ENCODE results near the gene CLSTN3. TPM values are rescaled to one million over a fixed set of nuclear protein-coding genes. Genes with fewer than 3 reads are reported as not detected.

The CLSTN3 gene
- total RNA-seq, 1 experiment from 2014 or later: 24.7 TPM

DNA sequence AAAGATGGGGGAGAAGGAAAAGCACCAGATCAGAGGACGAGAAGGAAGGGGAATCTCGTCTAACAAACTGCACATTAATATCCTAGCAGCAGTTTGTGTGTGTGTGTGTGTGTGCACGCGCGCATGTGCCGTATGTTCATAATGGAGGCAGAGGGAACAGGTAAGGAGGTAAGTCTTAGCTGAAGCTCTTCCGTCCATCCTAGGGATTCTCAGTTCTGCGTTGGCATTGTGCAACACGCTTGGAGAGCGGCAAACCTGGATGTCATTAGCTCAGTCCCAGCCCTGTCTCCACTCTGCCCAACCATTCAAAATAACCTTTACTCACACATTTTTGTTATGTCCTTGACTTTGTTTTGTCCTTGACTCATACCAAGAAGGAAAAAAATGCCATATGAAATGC lies 36.3 kb upstream of the CLSTN3 start (continued):
- no peak for TF ChIP-seq ZNF219 (CRISPR knock-in tag; IDR thresholded peaks at IDR 0.05; ENCODE audit: borderline replicate concordance)
- TF ChIP-seq E2F5 (CRISPR knock-in tag; IDR thresholded peaks at IDR 0.05): no peak
- TF ChIP-seq NR3C1 (CRISPR knock-in tag; conservative IDR thresholded peaks at IDR 0.05; ENCODE audit: low read depth): no peak
- TF ChIP-seq ZSCAN18 (CRISPR knock-in tag; IDR thresholded peaks at IDR 0.05): no peak

DNA sequence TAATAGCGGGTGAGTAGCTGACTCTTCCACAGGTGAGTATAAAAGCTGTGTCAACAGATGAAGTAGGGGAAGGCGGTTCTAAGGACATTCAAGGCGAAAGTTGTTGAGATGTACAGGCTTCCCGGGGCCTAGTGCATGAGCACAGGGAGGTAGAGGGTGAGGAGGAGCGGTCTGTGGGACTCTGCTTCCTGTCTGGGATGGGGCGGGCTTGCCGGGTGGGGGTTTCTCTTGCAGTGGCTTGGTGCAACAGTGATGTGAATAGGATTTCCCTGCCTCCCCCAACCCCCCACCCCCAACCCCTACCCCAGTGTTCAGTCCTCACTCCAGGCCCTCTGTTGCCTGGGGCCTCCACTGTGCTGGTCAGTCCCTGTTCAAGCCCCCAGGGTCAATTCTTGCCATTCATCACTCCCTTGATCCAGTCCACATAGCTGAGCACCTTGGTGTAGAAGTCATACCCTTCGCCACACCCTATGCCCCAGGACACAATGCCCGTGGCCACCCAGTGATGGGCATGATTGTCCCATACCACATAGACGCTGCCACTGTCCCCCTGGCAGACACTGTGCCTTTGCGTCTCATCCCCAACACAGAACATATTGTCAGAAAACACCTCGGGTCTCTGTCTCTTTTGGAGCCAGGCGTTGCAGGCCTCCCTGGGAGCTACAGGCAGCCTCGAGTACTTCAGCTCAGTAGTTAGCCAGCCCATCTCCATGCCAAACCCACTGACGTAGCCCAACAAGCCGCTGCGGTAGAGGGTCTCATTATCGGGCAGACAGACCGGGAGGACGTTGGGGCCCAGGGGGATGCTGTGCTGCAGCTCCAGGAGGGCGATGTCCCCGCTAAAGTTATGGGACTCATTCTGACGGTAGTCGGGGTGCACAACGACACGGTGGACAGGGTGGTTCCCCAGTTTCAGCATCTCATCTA lies 33.9 kb upstream of the CLSTN3 start:
- CTCF ChIA-PET: interaction anchor here (0.8 to 7.7 kb wide), 7 partner anchors 12 to 150 kb away, joined by 3 to 63 read pairs (median 3); partner anchors contain the start of genes C1RL and LPCAT3
- peak; percentile 11; the same call in 1 of the 2 replicates for ATAC-seq

DNA sequence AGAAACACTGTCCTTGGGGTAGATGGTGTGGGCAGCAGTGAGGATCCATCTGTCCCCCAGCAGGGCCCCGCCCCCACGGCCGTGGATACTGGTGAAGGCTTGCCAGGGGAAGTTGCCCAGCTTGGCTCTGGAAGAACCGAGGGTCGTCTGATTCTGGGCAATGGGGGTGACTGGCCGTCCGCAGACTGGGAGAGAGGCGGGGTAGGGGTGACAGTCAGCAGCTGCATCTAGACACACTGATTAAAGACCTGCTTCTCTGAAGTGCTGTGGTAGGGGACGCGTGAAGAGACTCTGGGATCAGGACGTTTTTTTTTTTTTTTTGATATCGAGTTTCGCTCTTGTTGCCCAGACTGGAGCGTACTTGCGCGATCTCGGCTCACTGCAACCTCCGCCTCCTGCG lies 33.2 kb upstream of the CLSTN3 start:
- ChIA-PET CTCF (interaction anchor here (0.8 to 7.7 kb wide), 4 partner anchors 11 to 79 kb away, joined by 3 to 63 read pairs (median 8); partner anchors contain the start of genes C1RL and LPCAT3), POLR2A (interaction anchor here (0.5 kb wide), 1 partner anchor 166 kb away, joined by 5 read pairs; no protein-coding TSS in a partner anchor)
- no peak for DNase-seq (ENCODE audit: low spot score)
- H3K27ac Mint-ChIP-seq: no peak overlapping the region; the same call in 1 of the 2 replicates
- H3K4me1 Mint-ChIP-seq: peaks cover 16% of the 10 kb centered on the region
- no peaks in the 10 kb centered on the region for H3K9me3 Mint-ChIP-seq
- peaks cover 11% of the 10 kb centered on the region for H3K36me3 Mint-ChIP-seq
- H3K4me3 Mint-ChIP-seq: no peak overlapping the region
- no peak for ATAC-seq
- no peaks in the 10 kb centered on the region; the same call in 1 of the 2 replicates for H3K27me3 Mint-ChIP-seq (ENCODE audit: low read depth)
- no peak for TF ChIP-seq ATF2 (CRISPR knock-in tag; IDR thresholded peaks at IDR 0.05; ENCODE audit: borderline replicate concordance, low read depth)
- no peak for TF ChIP-seq GTF2I (CRISPR knock-in tag; conservative IDR thresholded peaks at IDR 0.05)
- TF ChIP-seq NFYB (CRISPR knock-in tag; conservative IDR thresholded peaks at IDR 0.05; ENCODE audit: low read depth): no peak
- TF ChIP-seq PRRX2 (CRISPR knock-in tag; IDR thresholded peaks at IDR 0.05): no peak
- TF ChIP-seq, protein P1, sequence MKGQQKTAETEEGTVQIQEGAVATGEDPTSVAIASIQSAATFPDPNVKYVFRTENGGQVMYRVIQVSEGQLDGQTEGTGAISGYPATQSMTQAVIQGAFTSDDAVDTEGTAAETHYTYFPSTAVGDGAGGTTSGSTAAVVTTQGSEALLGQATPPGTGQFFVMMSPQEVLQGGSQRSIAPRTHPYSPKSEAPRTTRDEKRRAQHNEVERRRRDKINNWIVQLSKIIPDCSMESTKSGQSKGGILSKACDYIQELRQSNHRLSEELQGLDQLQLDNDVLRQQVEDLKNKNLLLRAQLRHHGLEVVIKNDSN (CRISPR knock-in tag; IDR thresholded peaks at IDR 0.05): no peak
- TF ChIP-seq ATF3 (CRISPR knock-in tag; conservative IDR thresholded peaks at IDR 0.05): no peak
- TF ChIP-seq E2F4 (CRISPR knock-in tag; IDR thresholded peaks at IDR 0.05; ENCODE audit: borderline replicate concordance, low read depth): no peak
- TF ChIP-seq ZNF416 (CRISPR knock-in tag; IDR thresholded peaks at IDR 0.05): no peak

More for the DNA sequence above, 33.9 kb upstream of the CLSTN3 start:
- Mint-ChIP-seq H3K9me3 (no peaks in the 10 kb centered on the region), H3K4me1 (peaks cover 20% of the 10 kb centered on the region), H3K27me3 (ENCODE audit: low read depth) (no peaks in the 10 kb centered on the region; the same call in 1 of the 2 replicates), H3K36me3 (peaks cover 11% of the 10 kb centered on the region), H3K27ac (peak overlapping the region; percentile 57; the same call in 1 of the 2 replicates), H3K4me3 (no peak overlapping the region)
- POLR2A ChIA-PET: interaction anchor here (0.5 to 1.3 kb wide), 3 partner anchors 12 to 165 kb away, joined by 5 to 6 read pairs (median 5); partner anchors contain the start of genes C12orf57 and RNU7-1
- TF ChIP-seq ZNF219 (CRISPR knock-in tag; IDR thresholded peaks at IDR 0.05; ENCODE audit: borderline replicate concordance): no peak
- TF ChIP-seq SP1 (CRISPR knock-in tag; conservative IDR thresholded peaks at IDR 0.05): no peak
- no peak for TF ChIP-seq CREM (CRISPR knock-in tag; IDR thresholded peaks at IDR 0.05)
- TF ChIP-seq ZSCAN18 (CRISPR knock-in tag; IDR thresholded peaks at IDR 0.05): no peak
- TF ChIP-seq, protein P2, sequence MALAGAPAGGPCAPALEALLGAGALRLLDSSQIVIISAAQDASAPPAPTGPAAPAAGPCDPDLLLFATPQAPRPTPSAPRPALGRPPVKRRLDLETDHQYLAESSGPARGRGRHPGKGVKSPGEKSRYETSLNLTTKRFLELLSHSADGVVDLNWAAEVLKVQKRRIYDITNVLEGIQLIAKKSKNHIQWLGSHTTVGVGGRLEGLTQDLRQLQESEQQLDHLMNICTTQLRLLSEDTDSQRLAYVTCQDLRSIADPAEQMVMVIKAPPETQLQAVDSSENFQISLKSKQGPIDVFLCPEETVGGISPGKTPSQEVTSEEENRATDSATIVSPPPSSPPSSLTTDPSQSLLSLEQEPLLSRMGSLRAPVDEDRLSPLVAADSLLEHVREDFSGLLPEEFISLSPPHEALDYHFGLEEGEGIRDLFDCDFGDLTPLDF (CRISPR knock-in tag; IDR thresholded peaks at IDR 0.05): no peak
- TF ChIP-seq, protein P3, sequence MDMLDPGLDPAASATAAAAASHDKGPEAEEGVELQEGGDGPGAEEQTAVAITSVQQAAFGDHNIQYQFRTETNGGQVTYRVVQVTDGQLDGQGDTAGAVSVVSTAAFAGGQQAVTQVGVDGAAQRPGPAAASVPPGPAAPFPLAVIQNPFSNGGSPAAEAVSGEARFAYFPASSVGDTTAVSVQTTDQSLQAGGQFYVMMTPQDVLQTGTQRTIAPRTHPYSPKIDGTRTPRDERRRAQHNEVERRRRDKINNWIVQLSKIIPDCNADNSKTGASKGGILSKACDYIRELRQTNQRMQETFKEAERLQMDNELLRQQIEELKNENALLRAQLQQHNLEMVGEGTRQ (CRISPR knock-in tag; IDR thresholded peaks at IDR 0.05): no peak
- no peak for TF ChIP-seq ZNF396 (CRISPR knock-in tag; IDR thresholded peaks at IDR 0.05; ENCODE audit: borderline replicate concordance)
- TF ChIP-seq SMAD3 (CRISPR knock-in tag; IDR thresholded peaks at IDR 0.05; ENCODE audit: borderline replicate concordance): no peak
- no peak for TF ChIP-seq TCF7 (CRISPR knock-in tag; IDR thresholded peaks at IDR 0.05; ENCODE audit: low read depth)
- no peak for TF ChIP-seq TP53 (CRISPR knock-in tag; IDR thresholded peaks at IDR 0.05)
- no peak for TF ChIP-seq TEAD4 (CRISPR knock-in tag; IDR thresholded peaks at IDR 0.05)
- TF ChIP-seq RELA (CRISPR knock-in tag; IDR thresholded peaks at IDR 0.05; ENCODE audit: borderline replicate concordance): no peak
- no peak for TF ChIP-seq KAT7 (CRISPR knock-in tag; IDR thresholded peaks at IDR 0.05; ENCODE audit: borderline replicate concordance)
- no peak for TF ChIP-seq CBFB (CRISPR knock-in tag; IDR thresholded peaks at IDR 0.05; ENCODE audit: low read depth)
- no peak for DNase-seq (ENCODE audit: low spot score)
